Measurements from ENCODE around the gene NAGK. TPM values are rescaled to one million over a fixed set of nuclear protein-coding genes. Genes with fewer than 3 reads are reported as not detected.
"Not testable (repeated sequence)": the region's sequence is repeated elsewhere in the genome, so short reads cannot be mapped to it uniquely, and the experiment has no call there.

Gene NAGK
- 100 to 1,000 TPM in 1 of 12 donors, 10 to 100 TPM in 10, not detected in 1; 54.2 to 115 (median 67.5) TPM for polyA plus RNA-seq (ENCODE audit: insufficient read length in 12 of 12)
- long read RNA-seq, donor 1, transcript NAGK-219 (3 exons, 2,483 nt): minor isoform, 12 of 72 reads
- long read RNA-seq, donor 1, transcript NAGK-222 (2 exons, 424 nt): minor isoform, 14 of 72 reads
- long read RNA-seq, donor 1, transcript NAGK-229 (10 exons, 1,801 nt): major isoform, 17 of 72 reads
- long read RNA-seq, donor 1, transcript NAGK-211 (4 exons, 441 nt): minor isoform, 9 of 72 reads
- long read RNA-seq, donor 1, partial matches to known transcripts: 17 of 72 reads
- long read RNA-seq, donor 1, other reads (novel, unspliced or antisense): 0 of 72 reads
- long read RNA-seq, donor 2, transcript NAGK-229 (10 exons, 1,801 nt): major isoform, 21 of 35 reads
- long read RNA-seq, donor 2, transcript NAGK-222 (2 exons, 424 nt): minor isoform, 5 of 35 reads
- long read RNA-seq, donor 2, partial matches to known transcripts: 0 of 35 reads
- long read RNA-seq, donor 2, other reads (novel, unspliced or antisense): 0 of 35 reads
- long read RNA-seq, donor 3, transcript NAGK-229 (10 exons, 1,801 nt): minor isoform, 8 of 45 reads
- long read RNA-seq, donor 3, transcript NAGK-211 (4 exons, 441 nt): major isoform, 12 of 45 reads
- long read RNA-seq, donor 3, transcript NAGK-222 (2 exons, 424 nt): minor isoform, 6 of 45 reads
- long read RNA-seq, donor 3, transcript NAGK-219 (3 exons, 2,483 nt): minor isoform, 5 of 45 reads
- long read RNA-seq, donor 3, partial matches to known transcripts: 9 of 45 reads
- long read RNA-seq, donor 3, other reads (novel, unspliced or antisense): 0 of 45 reads
- long read RNA-seq, donor 4, transcript NAGK-211 (4 exons, 441 nt): minor isoform, 6 of 19 reads
- long read RNA-seq, donor 4, transcript NAGK-222 (2 exons, 424 nt): major isoform, 8 of 19 reads
- long read RNA-seq, donor 4, partial matches to known transcripts: 0 of 19 reads
- long read RNA-seq, donor 4, other reads (novel, unspliced or antisense): 0 of 19 reads
- long read RNA-seq, donor 5, transcript NAGK-229 (10 exons, 1,801 nt): major isoform, 34 of 57 reads
- long read RNA-seq, donor 5, transcript NAGK-219 (3 exons, 2,483 nt): minor isoform, 6 of 57 reads
- long read RNA-seq, donor 5, transcript NAGK-222 (2 exons, 424 nt): minor isoform, 8 of 57 reads
- long read RNA-seq, donor 5, partial matches to known transcripts: 0 of 57 reads
- long read RNA-seq, donor 5, other reads (novel, unspliced or antisense): 0 of 57 reads
- long read RNA-seq, donor 6, transcript NAGK-229 (10 exons, 1,801 nt): major isoform, 10 of 32 reads
- long read RNA-seq, donor 6, transcript NAGK-222 (2 exons, 424 nt): minor isoform, 9 of 32 reads
- long read RNA-seq, donor 6, partial matches to known transcripts: 6 of 32 reads
- long read RNA-seq, donor 6, other reads (novel, unspliced or antisense): 0 of 32 reads
- long read RNA-seq, donor 7, transcript NAGK-222 (2 exons, 424 nt): major isoform, 7 of 28 reads
- long read RNA-seq, donor 7, partial matches to known transcripts: 10 of 28 reads
- long read RNA-seq, donor 7, other reads (novel, unspliced or antisense): 0 of 28 reads
- long read RNA-seq, donor 8, transcript NAGK-211 (4 exons, 441 nt): minor isoform, 10 of 61 reads
- long read RNA-seq, donor 8, transcript NAGK-222 (2 exons, 424 nt): minor isoform, 6 of 61 reads
- long read RNA-seq, donor 8, transcript NAGK-219 (3 exons, 2,483 nt): minor isoform, 8 of 61 reads
- long read RNA-seq, donor 8, transcript NAGK-229 (10 exons, 1,801 nt): major isoform, 12 of 61 reads
- long read RNA-seq, donor 8, partial matches to known transcripts: 19 of 61 reads
- long read RNA-seq, donor 8, other reads (novel, unspliced or antisense): 0 of 61 reads
- long read RNA-seq, donor 9, transcript NAGK-219 (3 exons, 2,483 nt): minor isoform, 6 of 39 reads
- long read RNA-seq, donor 9, transcript NAGK-211 (4 exons, 441 nt): major isoform, 16 of 39 reads
- long read RNA-seq, donor 9, transcript NAGK-222 (2 exons, 424 nt): minor isoform, 8 of 39 reads
- long read RNA-seq, donor 9, transcript NAGK-229 (10 exons, 1,801 nt): minor isoform, 7 of 39 reads
- long read RNA-seq, donor 9, partial matches to known transcripts: 0 of 39 reads
- long read RNA-seq, donor 9, other reads (novel, unspliced or antisense): 0 of 39 reads
- long read RNA-seq, donor 10, transcript NAGK-211 (4 exons, 441 nt): minor isoform, 13 of 54 reads
- long read RNA-seq, donor 10, transcript NAGK-219 (3 exons, 2,483 nt): minor isoform, 7 of 54 reads
- long read RNA-seq, donor 10, transcript NAGK-222 (2 exons, 424 nt): minor isoform, 5 of 54 reads
- long read RNA-seq, donor 10, transcript NAGK-229 (10 exons, 1,801 nt): major isoform, 19 of 54 reads
- long read RNA-seq, donor 10, partial matches to known transcripts: 6 of 54 reads
- long read RNA-seq, donor 10, other reads (novel, unspliced or antisense): 0 of 54 reads
- long read RNA-seq, donor 11, transcript NAGK-222 (2 exons, 424 nt): minor isoform, 9 of 47 reads
- long read RNA-seq, donor 11, transcript NAGK-229 (10 exons, 1,801 nt): major isoform, 13 of 47 reads
- long read RNA-seq, donor 11, partial matches to known transcripts: 15 of 47 reads
- long read RNA-seq, donor 11, other reads (novel, unspliced or antisense): 0 of 47 reads

GRCh38 chr2:71068218-71069035, at the start of gene NAGK:
Gene NAGK, plus strand, starts transcription at chr2:71068648. Its CDS starts 36 bp downstream, at chr2:71068684.
- DNase-seq: peak; percentile 98

- DNase-seq: not testable (repeated sequence)
Observed at GRCh38 chr2:71019989-71020388, 48.5 kb upstream of the NAGK start.

GRCh38 chr2:71021394-71021793, 47.1 kb upstream of the NAGK start:
- not testable (repeated sequence) for DNase-seq

GRCh38 chr2:71023553-71024243, 44.8 kb upstream of the NAGK start:
- DNase-seq: not testable (repeated sequence)

- not testable (repeated sequence) for DNase-seq
Observed at GRCh38 chr2:71036296-71036695, 32.2 kb upstream of the NAGK start.

- no peak for DNase-seq
Observed at GRCh38 chr2:71042287-71042686, 26.2 kb upstream of the NAGK start.

GRCh38 chr2:71043531-71044407, 24.7 kb upstream of the NAGK start:
- DNase-seq: no peak

- DNase-seq: no peak
Observed at GRCh38 chr2:71045151-71045550, 23.3 kb upstream of the NAGK start.

GRCh38 chr2:71045865-71046548, 22.4 kb upstream of the NAGK start:
- DNase-seq: no peak

- no peak for DNase-seq
Observed at GRCh38 chr2:71048096-71048495, 20.4 kb upstream of the NAGK start.

GRCh38 chr2:71049704-71050360, 18.6 kb upstream of the NAGK start:
- not testable (repeated sequence) for DNase-seq

GRCh38 chr2:71055206-71055740, 13.2 kb upstream of the NAGK start:
- DNase-seq: not testable (repeated sequence)

GRCh38 chr2:71060211-71060610, 8.2 kb upstream of the NAGK start:
- DNase-seq: no peak

- no peak for DNase-seq
Observed at GRCh38 chr2:71060871-71061270, 7.6 kb upstream of the NAGK start.

- DNase-seq: no peak
Observed at GRCh38 chr2:71063216-71063615, 5.2 kb upstream of the NAGK start.

Data from muscle of arm (tissue), 14 donors.